Stimulated activated CD4-positive, alpha-beta T cell treated with anti-CD3 and anti-CD28 coated beads, TNF-alpha, amount 100 ng/mL, for 48 hours (primary cell): ENCODE results near the gene CCR3.

Experiments
- DNase-seq, 3 donors: peaks; one replicate each; pipeline ENCODE4 v3.0.0-alpha.2; 2020; ENCODE audit warnings: low read depth in 3 of 3

The CCR3 gene

GRCh38 chr3:46272028-46272451, 29.8 kb downstream of the CCR3 start:
- no peak for DNase-seq

DNA sequence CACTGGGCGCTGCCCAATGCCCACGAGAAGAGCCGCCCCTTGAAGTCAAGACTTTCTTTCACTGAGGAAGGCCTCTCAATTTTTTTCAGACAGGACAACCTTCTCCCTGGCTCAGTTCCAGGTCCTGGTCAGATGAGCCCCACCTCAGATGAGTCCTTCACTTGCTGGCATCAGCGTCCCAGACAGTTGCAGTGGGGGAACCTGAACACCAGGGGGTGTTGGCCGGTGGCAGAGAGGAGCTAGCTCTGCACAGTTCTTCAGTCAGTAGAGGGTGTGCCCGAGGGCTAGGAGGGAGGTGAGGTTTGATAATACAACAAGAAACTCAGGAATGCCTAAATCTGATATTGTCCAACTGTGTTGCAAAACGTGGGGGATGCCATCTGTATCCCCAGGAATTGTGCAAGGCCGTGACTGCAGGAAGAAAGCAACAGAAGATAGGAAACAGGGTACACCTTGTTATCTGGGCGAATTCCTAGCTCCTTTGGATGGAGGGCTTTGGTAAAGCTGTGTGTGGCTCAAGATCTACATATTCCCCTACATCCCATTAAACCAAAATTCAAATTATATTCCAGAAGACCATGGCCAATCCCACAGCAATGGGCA, 34.3 kb downstream of the CCR3 start:
- peak; percentile 57 to 71 (median 65) for DNase-seq

DNA sequence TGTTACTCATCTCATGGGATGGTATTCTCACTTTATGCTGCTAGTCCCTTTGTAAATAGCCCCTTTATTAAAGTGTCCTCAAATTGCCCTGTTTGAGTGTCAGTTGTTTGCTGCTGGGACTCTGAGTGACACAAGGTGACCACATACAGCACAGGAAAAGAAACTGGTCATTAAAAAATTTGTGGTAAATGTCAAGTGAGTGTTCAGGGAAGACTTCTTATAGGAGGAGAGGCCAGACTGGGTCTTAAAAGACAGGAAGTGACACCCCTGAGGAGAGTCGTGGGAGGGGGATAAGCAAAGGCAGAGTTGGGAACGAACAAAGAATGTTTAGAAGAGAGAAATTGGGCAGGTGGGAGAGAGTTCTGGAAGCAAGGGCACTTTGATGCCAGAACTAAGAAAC, 35.2 kb downstream of the CCR3 start:
- DNase-seq, result no peak

GRCh38 chr3:46278816-46279672, 36.8 kb downstream of the CCR3 start:
- no peak for DNase-seq

- DNase-seq, result peak in 2 of 3 donors; percentile 38 to 44
Observed at GRCh38 chr3:46280105-46280797, 38.0 kb downstream of the CCR3 start.

DNA sequence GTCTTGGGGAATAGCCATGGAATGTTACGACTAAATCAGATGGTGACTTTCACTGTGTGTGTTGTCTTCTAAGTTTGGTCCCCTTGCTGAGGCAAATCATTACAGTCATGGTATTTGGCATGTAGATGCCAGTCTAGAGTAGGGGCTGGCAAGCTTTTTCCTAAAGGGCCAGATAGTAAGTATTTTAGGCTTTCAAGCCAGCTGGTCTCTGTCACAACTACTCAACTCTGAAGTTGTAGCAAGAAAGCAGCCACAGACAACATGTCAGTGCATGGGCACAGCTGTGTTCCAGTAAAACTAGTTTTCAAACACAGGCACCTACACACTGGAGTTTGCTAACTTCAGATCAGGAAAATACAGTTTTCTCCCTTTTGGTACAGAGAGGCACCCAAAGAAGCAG, 39.3 kb downstream of the CCR3 start:
- DNase-seq, result no peak

GRCh38 chr3:46282041-46282440, 39.8 kb downstream of the CCR3 start:
- DNase-seq, result no peak

GRCh38 chr3:46282696-46283095, 40.4 kb downstream of the CCR3 start:
- no peak for DNase-seq

GRCh38 chr3:46283881-46284450, 41.7 kb downstream of the CCR3 start:
- no peak for DNase-seq

DNA sequence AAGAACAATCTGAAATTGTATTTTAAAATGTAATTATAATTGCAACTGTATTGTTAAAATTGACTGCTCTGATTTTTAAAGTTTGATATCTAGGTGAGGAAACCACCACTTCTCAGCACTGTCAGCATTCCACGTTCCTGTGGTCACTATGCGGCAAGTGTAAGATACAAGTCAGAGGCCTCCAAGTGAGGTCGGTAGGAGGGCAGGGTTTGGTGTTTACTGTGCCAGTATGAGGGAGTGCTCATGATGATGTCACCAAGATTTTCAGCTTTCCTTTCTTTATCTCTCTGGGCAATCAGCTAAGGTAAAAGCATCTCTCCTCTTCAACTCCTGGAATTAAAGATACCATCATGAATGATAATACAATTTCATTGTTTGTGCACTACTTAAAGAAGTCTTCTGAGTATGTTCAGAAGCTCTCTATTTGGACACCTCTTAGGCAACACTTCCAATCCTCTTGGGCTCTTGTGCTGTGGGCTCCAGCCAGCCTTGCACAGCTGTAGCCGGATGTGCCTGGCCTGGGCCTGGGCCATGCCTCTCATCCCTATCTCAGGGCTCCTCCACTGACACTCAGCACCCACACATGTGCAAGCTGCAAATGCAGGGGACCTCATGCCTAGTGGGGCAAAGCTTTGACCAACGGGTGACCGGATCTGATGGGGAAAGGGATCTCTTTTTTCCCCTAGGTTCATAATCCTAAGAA, 42.9 kb downstream of the CCR3 start:
- peak in 1 of 3 donors; percentile 38 for DNase-seq

DNA sequence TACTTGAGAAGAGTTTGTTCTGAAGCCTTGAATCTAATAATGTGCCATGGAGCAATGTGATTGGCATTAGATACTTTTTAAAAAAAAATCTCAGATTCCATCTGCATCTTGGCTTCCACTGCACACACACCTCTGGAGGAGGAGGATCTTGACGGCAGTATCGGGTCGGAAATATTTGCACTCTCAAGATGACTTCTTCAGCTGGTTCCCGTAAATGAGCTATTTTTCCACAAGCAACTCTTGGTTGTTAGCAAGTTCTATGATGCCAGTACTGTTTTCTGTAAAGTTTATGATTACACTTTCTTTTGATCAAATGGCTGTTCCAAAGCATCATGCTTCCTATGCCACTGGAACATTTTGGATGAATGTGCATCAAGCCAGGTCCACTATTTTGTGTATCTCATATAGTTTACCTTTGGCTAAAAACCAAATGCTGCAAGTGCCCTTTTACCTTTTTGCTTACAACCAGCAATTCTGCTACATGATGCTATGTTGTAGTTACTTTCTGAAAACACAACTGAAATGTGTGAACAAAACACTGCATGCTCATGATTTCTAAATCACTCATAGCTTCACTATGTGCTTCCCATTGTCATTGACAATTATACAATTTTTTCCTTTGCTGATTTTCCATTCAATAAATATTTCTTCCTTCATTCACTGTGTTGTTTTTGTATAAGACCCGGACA, 43.8 kb downstream of the CCR3 start:
- DNase-seq, result no peak

DNA sequence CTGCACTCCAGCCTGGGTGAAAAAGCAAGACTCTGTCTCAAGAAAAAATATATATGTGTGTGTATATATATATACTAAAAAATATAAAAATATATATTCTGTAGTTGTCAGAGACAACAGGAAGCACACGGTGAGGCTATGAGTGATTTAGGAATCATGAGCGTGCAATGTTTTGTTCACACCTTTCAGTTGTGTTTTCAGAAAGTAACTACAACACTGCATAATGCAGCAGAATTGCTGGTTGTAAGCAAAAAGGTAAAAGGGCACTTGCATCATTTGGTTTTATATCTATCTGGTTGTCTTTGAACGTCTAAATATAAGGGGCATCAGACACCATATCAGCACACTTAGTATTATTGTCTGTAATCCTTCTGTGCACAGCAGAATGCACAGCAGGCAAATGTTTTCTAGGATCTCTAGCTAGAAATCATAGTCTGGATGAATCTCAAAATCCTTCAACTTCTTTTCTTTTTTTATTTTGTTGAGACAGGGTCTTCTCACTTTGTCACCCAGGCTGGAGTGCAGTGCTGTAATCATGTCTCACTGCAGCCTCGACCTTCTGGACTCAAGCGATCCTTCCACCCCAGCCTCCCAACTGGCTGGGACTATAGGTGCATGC, 44.8 kb downstream of the CCR3 start:
- DNase-seq, result no peak

DNA sequence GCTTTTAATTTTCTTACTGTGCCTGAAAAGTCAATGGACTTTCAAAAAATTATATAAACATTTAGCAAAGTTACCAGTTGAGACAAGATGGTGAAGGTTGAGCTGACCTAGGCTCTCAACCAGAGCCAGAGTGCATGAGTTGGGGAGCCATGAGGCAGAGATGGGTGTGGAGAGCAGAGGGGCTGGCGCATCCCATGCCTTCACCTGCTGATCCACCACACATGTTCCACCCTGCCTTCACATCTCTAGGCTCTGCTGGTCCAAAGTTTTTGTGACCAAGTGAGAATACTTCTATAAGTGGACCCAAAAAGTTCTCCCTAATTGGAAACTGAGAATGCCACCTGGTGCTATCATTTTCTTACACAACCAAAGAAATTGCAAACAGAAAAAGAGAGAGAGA, 47.3 kb downstream of the CCR3 start:
- no peak for DNase-seq

GRCh38 chr3:46289966-46290365, 47.7 kb downstream of the CCR3 start:
- DNase-seq, result no peak

GRCh38 chr3:46291046-46291445, 48.8 kb downstream of the CCR3 start:
- no peak for DNase-seq

DNA sequence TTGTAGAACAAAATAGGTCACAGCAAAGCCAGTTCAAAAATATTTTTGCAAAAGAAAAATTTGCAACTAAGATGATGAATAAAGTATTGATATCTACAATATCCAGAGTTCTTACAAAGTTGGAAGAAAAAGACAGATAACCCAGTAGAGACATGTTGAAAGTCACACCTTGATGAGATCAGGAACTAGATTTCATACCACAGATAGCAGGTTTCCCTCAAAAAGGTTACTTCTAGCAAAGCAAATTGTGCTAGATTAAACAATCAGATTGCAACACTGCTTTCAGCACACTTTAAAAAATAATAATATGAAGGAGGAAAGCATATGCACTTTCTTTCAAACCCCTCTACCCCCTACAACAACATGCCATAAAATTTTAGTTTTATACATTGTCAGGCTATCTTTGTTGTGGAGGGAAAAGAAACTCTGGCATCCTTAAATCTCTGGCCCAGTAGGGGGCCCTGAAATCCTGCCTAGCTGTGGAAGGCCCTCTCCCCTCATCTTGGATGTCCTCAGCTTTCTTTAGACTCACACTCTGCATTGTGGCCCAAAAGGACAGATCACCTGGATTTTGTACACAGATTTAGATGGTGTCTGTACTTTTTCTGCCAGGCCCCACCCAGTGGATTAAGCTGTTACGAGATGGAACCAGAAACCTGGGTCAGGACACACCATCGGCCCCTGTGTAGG, 50.9 kb downstream of the CCR3 start:
- DNase-seq, result no peak

GRCh38 chr3:46293991-46294833, 52.0 kb downstream of the CCR3 start:
- DNase-seq, result peak; percentile 70 to 85 (median 74)

DNA sequence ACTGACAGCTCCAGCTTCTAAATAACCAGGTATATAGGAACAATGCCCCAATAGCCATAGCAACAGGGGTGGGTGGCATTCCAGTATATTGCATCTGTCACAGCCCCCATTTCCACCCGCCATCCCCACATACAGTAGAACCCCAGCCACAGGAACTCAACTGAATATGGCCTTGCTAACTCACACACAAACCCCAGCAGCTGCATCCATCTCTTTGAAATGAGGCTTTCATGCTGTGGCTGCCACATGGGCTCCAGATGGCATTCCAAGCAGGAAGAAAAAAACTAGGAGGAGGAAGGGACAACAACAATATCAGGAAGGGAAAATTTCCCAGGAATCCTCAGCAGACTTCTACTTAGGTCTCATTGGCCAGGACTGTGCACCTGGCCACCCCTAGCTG, 54.6 kb downstream of the CCR3 start:
- DNase-seq, result no peak
